HUES6 (cell line): Measurements from ENCODE around the gene MMP1.

Experiments used
- H3K27ac ChIP-seq: 2 replicates; pipeline ENCODE4 v1.7.0; 2013; ENCODE audit warnings: low read depth, mild to moderate bottlenecking, low read length, inconsistent platforms
- H3K27me3 ChIP-seq: 2 replicates; pipeline ENCODE4 v1.6.1; 2013; ENCODE audit warnings: low read length; ENCODE audit not compliant: control insufficient read depth, insufficient read depth
- H3K36me3 ChIP-seq: 2 replicates; pipeline ENCODE4 v1.6.1; 2013; ENCODE audit warnings: low read length; ENCODE audit not compliant: control insufficient read depth, insufficient read depth
- H3K4me1 ChIP-seq: 2 replicates; pipeline ENCODE4 v1.6.1; 2013; ENCODE audit warnings: low read length; ENCODE audit not compliant: control insufficient read depth, insufficient read depth
- H3K4me3 ChIP-seq: 2 replicates; pipeline ENCODE4 v1.5.1; 2013; ENCODE audit warnings: low read depth, low read length
- H3K9ac ChIP-seq: one replicate; pipeline ENCODE4 v1.6.1; 2013; ENCODE audit warnings: mild to moderate bottlenecking, low read length
- H3K9me3 ChIP-seq: 2 replicates; pipeline ENCODE4 v1.6.1; 2013; ENCODE audit warnings: low read depth, low read length; ENCODE audit not compliant: control insufficient read depth, insufficient read depth

Gene MMP1

GRCh38 chr11:102784380-102784779, 13.6 kb downstream of the MMP1 start:
- no peak overlapping the region for H3K4me3 ChIP-seq
- H3K27me3 ChIP-seq = no peaks in the 10 kb centered on the region
- no peaks in the 10 kb centered on the region for H3K9me3 ChIP-seq
- no peak overlapping the region for H3K9ac ChIP-seq
- H3K36me3 ChIP-seq = no peaks in the 10 kb centered on the region
- no peak overlapping the region for H3K27ac ChIP-seq
- peaks cover 11% of the 10 kb centered on the region; the same call in 1 of the 2 replicates for H3K4me1 ChIP-seq

- no peak overlapping the region for H3K9ac ChIP-seq
- H3K9me3 ChIP-seq = no peaks in the 10 kb centered on the region
- H3K27ac ChIP-seq = no peak overlapping the region
- no peaks in the 10 kb centered on the region for H3K27me3 ChIP-seq
- H3K36me3 ChIP-seq = no peaks in the 10 kb centered on the region
- H3K4me1 ChIP-seq = peaks cover 11% of the 10 kb centered on the region; the same call in 1 of the 2 replicates
- no peak overlapping the region for H3K4me3 ChIP-seq
Measured at GRCh38 chr11:102783720-102784119, 14.2 kb downstream of the MMP1 start.

GRCh38 chr11:102783016-102783415, 14.9 kb downstream of the MMP1 start:
- H3K4me1 ChIP-seq = peaks cover 11% of the 10 kb centered on the region; the same call in 1 of the 2 replicates
- H3K27ac ChIP-seq = no peak overlapping the region
- no peaks in the 10 kb centered on the region for H3K9me3 ChIP-seq
- H3K9ac ChIP-seq = no peak overlapping the region
- no peaks in the 10 kb centered on the region for H3K36me3 ChIP-seq
- H3K4me3 ChIP-seq = no peak overlapping the region
- H3K27me3 ChIP-seq = no peaks in the 10 kb centered on the region

GRCh38 chr11:102781676-102782075, 16.3 kb downstream of the MMP1 start:
- Histone ChIP-seq H3K36me3 (no peaks in the 10 kb centered on the region), H3K27me3 (no peaks in the 10 kb centered on the region), H3K9ac (no peak overlapping the region), H3K27ac (no peak overlapping the region), H3K4me3 (no peak overlapping the region), H3K4me1 (peaks cover 11% of the 10 kb centered on the region; the same call in 1 of the 2 replicates), H3K9me3 (no peaks in the 10 kb centered on the region)

DNA sequence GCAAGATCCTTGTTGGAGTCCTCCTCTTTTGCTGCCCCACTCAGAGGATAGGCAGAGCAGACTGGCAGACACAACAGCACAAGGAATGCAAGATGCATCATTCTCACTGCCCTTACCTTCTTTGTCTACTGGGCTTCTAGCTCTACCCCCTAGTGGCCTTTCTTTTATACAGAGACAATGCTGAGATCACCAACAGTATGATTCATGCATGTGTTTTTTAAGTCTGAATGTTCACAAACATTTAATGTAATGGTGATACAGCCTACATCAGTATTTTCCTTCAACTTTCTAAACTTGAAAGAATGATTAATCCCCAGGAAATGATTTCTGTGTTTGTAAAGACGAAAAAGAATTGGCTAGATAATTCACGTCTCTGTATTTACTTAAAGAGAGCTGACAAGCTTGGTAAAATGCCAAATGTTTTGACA, 17.5 kb downstream of the MMP1 start, which contains the start of gene MMP10:
MMP10 (minus strand) TSS at position 138 of the 428 bp plus-strand sequence; CDS start at position 101, 37 bp downstream.
- Histone ChIP-seq H3K4me3 (no peak within 1 kb of the TSS), H3K4me1 (peaks cover 11% of the 10 kb centered on the region; the same call in 1 of the 2 replicates), H3K9ac (no peak within 1 kb of the TSS), H3K27ac (peak within 1 kb of the TSS; percentile 64), H3K36me3 (no peaks in the 10 kb centered on the region), H3K27me3 (no peaks in the 10 kb centered on the region), H3K9me3 (no peaks in the 10 kb centered on the region)

DNA sequence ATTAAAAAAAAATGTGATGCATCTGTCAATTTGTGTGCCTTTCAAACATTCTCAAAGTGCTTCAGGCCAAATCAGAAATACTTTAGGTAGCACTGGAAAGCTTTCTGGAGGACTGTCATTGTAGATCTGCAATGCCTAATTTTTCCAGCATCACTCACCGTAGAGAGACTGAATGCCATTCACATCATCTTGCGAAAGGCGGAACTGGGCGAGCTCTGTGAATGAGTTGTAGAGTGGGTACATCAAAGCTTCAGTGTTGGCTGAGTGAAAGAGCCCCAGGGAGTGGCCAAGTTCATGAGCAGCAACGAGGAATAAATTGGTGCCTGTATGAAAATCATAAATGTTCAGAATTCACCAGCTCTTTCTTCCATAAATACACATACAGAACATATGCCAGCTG, 21.5 kb downstream of the MMP1 start:
- H3K4me1 ChIP-seq = peaks cover 11% of the 10 kb centered on the region; the same call in 1 of the 2 replicates
- H3K27ac ChIP-seq = no peak overlapping the region
- H3K9ac ChIP-seq = no peak overlapping the region
- H3K36me3 ChIP-seq = no peaks in the 10 kb centered on the region
- no peaks in the 10 kb centered on the region for H3K27me3 ChIP-seq
- H3K4me3 ChIP-seq = no peak overlapping the region
- no peaks in the 10 kb centered on the region for H3K9me3 ChIP-seq

GRCh38 chr11:102773386-102773785, 24.6 kb downstream of the MMP1 start:
- H3K27me3 ChIP-seq = no peaks in the 10 kb centered on the region
- H3K4me3 ChIP-seq = no peak overlapping the region
- no peak overlapping the region for H3K27ac ChIP-seq
- no peak overlapping the region for H3K9ac ChIP-seq
- H3K9me3 ChIP-seq = no peaks in the 10 kb centered on the region
- H3K4me1 ChIP-seq = no peaks in the 10 kb centered on the region
- H3K36me3 ChIP-seq = no peaks in the 10 kb centered on the region

DNA sequence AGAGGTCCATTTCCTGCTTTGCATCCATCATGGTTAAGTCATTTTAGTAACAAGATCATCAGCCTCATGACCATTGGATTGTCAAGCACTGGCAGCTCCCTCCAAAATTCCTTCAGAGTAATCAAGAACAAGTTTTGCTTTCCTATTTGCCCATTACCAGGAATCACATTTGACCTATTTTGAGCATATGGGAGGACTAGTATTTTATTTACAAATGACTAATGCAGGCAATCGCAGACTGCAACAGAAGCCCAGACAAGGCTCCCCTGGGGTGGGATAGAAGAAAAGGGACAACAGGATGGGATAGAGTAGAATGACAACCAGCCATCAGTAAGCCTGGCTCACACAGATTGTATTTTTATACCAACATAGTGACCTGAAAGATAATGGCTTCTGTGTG, 26.6 kb downstream of the MMP1 start:
- Histone ChIP-seq H3K27me3 (no peaks in the 10 kb centered on the region), H3K4me3 (no peak overlapping the region), H3K9ac (no peak overlapping the region), H3K9me3 (no peaks in the 10 kb centered on the region), H3K27ac (no peak overlapping the region), H3K4me1 (no peaks in the 10 kb centered on the region), H3K36me3 (no peaks in the 10 kb centered on the region)

GRCh38 chr11:102770191-102770590, 27.8 kb downstream of the MMP1 start:
- no peaks in the 10 kb centered on the region for H3K27me3 ChIP-seq
- H3K9me3 ChIP-seq = no peaks in the 10 kb centered on the region
- H3K27ac ChIP-seq = no peak overlapping the region
- no peak overlapping the region for H3K4me3 ChIP-seq
- H3K4me1 ChIP-seq = no peaks in the 10 kb centered on the region
- H3K36me3 ChIP-seq = no peaks in the 10 kb centered on the region
- H3K9ac ChIP-seq = no peak overlapping the region

GRCh38 chr11:102767800-102768199, 30.2 kb downstream of the MMP1 start:
- no peaks in the 10 kb centered on the region for H3K36me3 ChIP-seq
- H3K27ac ChIP-seq = no peak overlapping the region
- no peaks in the 10 kb centered on the region for H3K27me3 ChIP-seq
- no peak overlapping the region for H3K9ac ChIP-seq
- no peaks in the 10 kb centered on the region for H3K9me3 ChIP-seq
- no peaks in the 10 kb centered on the region for H3K4me1 ChIP-seq
- no peak overlapping the region for H3K4me3 ChIP-seq

- Histone ChIP-seq H3K36me3 (no peaks in the 10 kb centered on the region), H3K9me3 (no peaks in the 10 kb centered on the region), H3K4me3 (no peak overlapping the region), H3K27ac (no peak overlapping the region), H3K4me1 (peaks cover 11% of the 10 kb centered on the region; the same call in 1 of the 2 replicates), H3K9ac (no peak overlapping the region), H3K27me3 (no peaks in the 10 kb centered on the region)
Measured at GRCh38 chr11:102763440-102763839, 34.5 kb downstream of the MMP1 start.

GRCh38 chr11:102762361-102762767, 35.6 kb downstream of the MMP1 start:
- Histone ChIP-seq H3K27ac (no peak overlapping the region), H3K36me3 (no peaks in the 10 kb centered on the region), H3K4me1 (peaks cover 11% of the 10 kb centered on the region; the same call in 1 of the 2 replicates), H3K9ac (no peak overlapping the region), H3K9me3 (no peaks in the 10 kb centered on the region), H3K4me3 (no peak overlapping the region), H3K27me3 (no peaks in the 10 kb centered on the region)
